H9 (cell line): ENCODE data around the gene ANKRD34B. TPM values are rescaled to one million over a fixed set of nuclear protein-coding genes. Genes with fewer than 3 reads are reported as not detected.

Experiments
- DNase-seq: peaks from one replicate; pipeline ENCODE4 v3.0.0-alpha.2; 2017
- H2AFZ ChIP-seq: one replicate; pipeline ENCODE4 v1.6.1; 2013; ENCODE audit warnings: mild to moderate bottlenecking, low read length, control low read depth, moderate library complexity
- H2AK5ac ChIP-seq: 2 replicates; pipeline ENCODE4 v1.6.1; 2013; ENCODE audit warnings: low read length, control low read depth, mixed read lengths; ENCODE audit not compliant: insufficient read length
- H2BK120ac ChIP-seq: one replicate; pipeline ENCODE4 v1.6.1; 2013; ENCODE audit warnings: low read depth, mild to moderate bottlenecking, low read length, control low read depth, inconsistent platforms; ENCODE audit not compliant: poor library complexity, severe bottlenecking
- H2BK12ac ChIP-seq: 2 replicates; pipeline ENCODE4 v1.6.1; 2013; ENCODE audit warnings: low read length, control low read depth, mixed read lengths, low read depth; ENCODE audit not compliant: insufficient read length
- H2BK15ac ChIP-seq: 2 replicates; pipeline ENCODE4 v1.6.1; 2013; ENCODE audit warnings: low read depth, low read length, control low read depth
- H2BK20ac ChIP-seq: one replicate; pipeline ENCODE4 v1.6.1; 2013; ENCODE audit warnings: low read depth, mild to moderate bottlenecking, low read length, control low read depth, inconsistent platforms; ENCODE audit not compliant: poor library complexity, severe bottlenecking
- H2BK5ac ChIP-seq: 2 replicates; pipeline ENCODE4 v1.6.1; 2013; ENCODE audit warnings: low read length, control low read depth, mixed read lengths; ENCODE audit not compliant: insufficient read length
- H3K14ac ChIP-seq: 2 replicates; pipeline ENCODE4 v1.6.1; 2013; ENCODE audit warnings: low read length, control low read depth; ENCODE audit not compliant: insufficient read depth
- H3K18ac ChIP-seq: 2 replicates; pipeline ENCODE4 v1.6.1; 2013; ENCODE audit warnings: low read depth, mild to moderate bottlenecking, mixed read lengths, low read length, control low read depth; ENCODE audit not compliant: insufficient read length
- H3K23ac ChIP-seq: 2 replicates; pipeline ENCODE4 v1.6.1; 2013; ENCODE audit warnings: low read length, control low read depth, mixed read lengths, low read depth; ENCODE audit not compliant: insufficient read length
- H3K23me2 ChIP-seq: 2 replicates; pipeline ENCODE4 v1.6.1; 2013; ENCODE audit warnings: low read depth, mild to moderate bottlenecking, mixed read lengths, low read length, control low read depth; ENCODE audit not compliant: insufficient read length, poor library complexity, severe bottlenecking
- H3K27ac ChIP-seq: 2 replicates; pipeline ENCODE4 v1.5.1; 2013; ENCODE audit warnings: low read length, control low read depth, mixed read lengths, low read depth; ENCODE audit not compliant: insufficient read length
- H3K27me3 ChIP-seq: 2 replicates; pipeline ENCODE4 v1.6.1; 2013; ENCODE audit warnings: low read length, control low read depth, inconsistent platforms; ENCODE audit not compliant: insufficient read depth
- H3K4ac ChIP-seq: 2 replicates; pipeline ENCODE4 v1.6.1; 2013; ENCODE audit warnings: low read depth, mild to moderate bottlenecking, control low read depth, inconsistent platforms, low read length, moderate library complexity
- H3K4me1 ChIP-seq: 2 replicates; pipeline ENCODE4 v1.6.1; 2013; ENCODE audit warnings: low read length, control low read depth, inconsistent platforms; ENCODE audit not compliant: insufficient read depth
- H3K4me2 ChIP-seq: 2 replicates; pipeline ENCODE4 v1.6.1; 2013; ENCODE audit warnings: low read length, control low read depth, mixed read lengths; ENCODE audit not compliant: insufficient read length, insufficient read depth
- H3K56ac ChIP-seq: 2 replicates; pipeline ENCODE4 v1.6.1; 2013; ENCODE audit warnings: low read depth, mild to moderate bottlenecking, mixed read lengths, low read length, control low read depth; ENCODE audit not compliant: insufficient read length
- H3K79me1 ChIP-seq: 2 replicates; pipeline ENCODE4 v1.6.1; 2013; ENCODE audit warnings: low read depth, mild to moderate bottlenecking, moderate library complexity, low read length, control low read depth, inconsistent platforms; ENCODE audit not compliant: insufficient read depth, poor library complexity, severe bottlenecking
- H3K79me2 ChIP-seq: 2 replicates; pipeline ENCODE4 v1.6.1; 2013; ENCODE audit warnings: low read length, control low read depth, inconsistent platforms; ENCODE audit not compliant: insufficient read depth
- H3K9ac ChIP-seq: 2 replicates; pipeline ENCODE4 v1.6.1; 2013; ENCODE audit warnings: low read length, control low read depth, mixed read lengths; ENCODE audit not compliant: insufficient read length; ENCODE audit errors: extremely low read depth
- H3K9me3 ChIP-seq: one replicate; pipeline ENCODE4 v1.6.1; 2013; ENCODE audit warnings: low read depth, low read length, inconsistent platforms; ENCODE audit not compliant: control insufficient read depth
- H3T11ph ChIP-seq: one replicate; pipeline ENCODE4 v1.6.1; 2013; ENCODE audit warnings: mild to moderate bottlenecking, low read length, control low read depth, inconsistent platforms
- H4K20me1 ChIP-seq: one replicate; pipeline ENCODE4 v1.6.1; 2013; ENCODE audit not compliant: control insufficient read depth, insufficient read length, insufficient read depth
- H4K5ac ChIP-seq: 2 replicates; pipeline ENCODE4 v1.6.1; 2013; ENCODE audit warnings: low read depth, mild to moderate bottlenecking, mixed read lengths, low read length, control low read depth; ENCODE audit not compliant: insufficient read length
- H4K8ac ChIP-seq: replicated peaks from 2 replicates; pipeline ENCODE4 v1.6.1; 2013; ENCODE audit warnings: low read length, control low read depth, mixed read lengths, low read depth; ENCODE audit not compliant: insufficient read length
- H4K91ac ChIP-seq: 2 replicates; pipeline ENCODE4 v1.6.1; 2013; ENCODE audit warnings: low read depth, mild to moderate bottlenecking, moderate library complexity, mixed read lengths, low read length, control low read depth; ENCODE audit not compliant: insufficient read length
- H3K27ac Mint-ChIP-seq, 3 experiments: 2 replicates in 2 of 3; 3 replicates in 1 of 3; pipeline ENCODE4 v1.8.0; 2020 to 2021; ENCODE audit warnings: mixed read lengths in 3 of 3, mild to moderate bottlenecking in 1 of 3, moderate library complexity in 1 of 3
- H3K27me3 Mint-ChIP-seq: 2 replicates; pipeline ENCODE4 v1.8.0; 2021; ENCODE audit warnings: low read depth, mild to moderate bottlenecking, moderate library complexity, mixed read lengths
- H3K36me3 Mint-ChIP-seq, 3 experiments: 2 replicates in 2 of 3; 3 replicates in 1 of 3; pipeline ENCODE4 v1.8.0; 2020 to 2021; ENCODE audit warnings: low read depth in 3 of 3, mixed read lengths in 3 of 3; ENCODE audit not compliant: insufficient read depth in 1 of 3
- H3K4me1 Mint-ChIP-seq, 2 experiments: 2 replicates each; pipeline ENCODE4 v1.8.0; 2020; ENCODE audit warnings: mixed read lengths in 2 of 2
- H3K4me3 Mint-ChIP-seq, 2 experiments: 2 replicates in 1 of 2; 3 replicates in 1 of 2; pipeline ENCODE4 v1.8.0; 2020 to 2021; ENCODE audit warnings: mild to moderate bottlenecking in 2 of 2, mixed read lengths in 2 of 2, moderate library complexity in 1 of 2
- H3K9me3 Mint-ChIP-seq, 2 experiments: 2 replicates in 1 of 2; 3 replicates in 1 of 2; pipeline ENCODE4 v1.8.0; 2020; ENCODE audit warnings: mild to moderate bottlenecking in 2 of 2, mixed read lengths in 2 of 2, moderate library complexity in 1 of 2
- CTCF ChIP-seq: fragments of 200-600 bp; sonication (generic); conservative IDR thresholded peaks from 3 replicates; pipeline ENCODE4 v1.8.0; 2021; ENCODE audit warnings: antibody characterized with exemption, mild to moderate bottlenecking
- WGBS: extraction: QIAGEN DNeasy Blood & Tissue Kit; methylation state at CpG from one replicate; pipeline ENCODE4 v1.1.7; 2013; ENCODE audit warnings: missing lambda C conversion rate, low lambda C conversion rate, mixed read lengths; ENCODE audit not compliant: insufficient read length; ENCODE audit errors: extremely low coverage; 5-methylcytosine and 5-hydroxymethylcytosine counted together
- total RNA-seq: library from RNA; stranded (reverse); gene quantifications from 2 replicates; pipeline ENCODE4 v1.2.1, GENCODE V29; 2021

Gene ANKRD34B
- total RNA-seq, 1 experiment from 2014 or later = 0.72 TPM

GRCh38 chr5:80573062-80573461 is 3.0 kb upstream of the ANKRD34B start:
- H3K56ac ChIP-seq = no peak overlapping the region

More at GRCh38 chr5:80573062-80573461, 3.0 kb upstream of the ANKRD34B start:
- no peak for DNase-seq
- no peaks in the 10 kb centered on the region for H3K79me1 ChIP-seq
- Mint-ChIP-seq H3K36me3 (peaks cover 0 to 1% (median 0%) of the 10 kb centered on the region in 3 experiments; a peak in 1 of 7 replicates), H3K9me3 (peaks cover 0 to 2% of the 10 kb centered on the region in 2 experiments; a peak in 1 of 5 replicates), H3K4me1 (peaks cover 4 to 15% of the 10 kb centered on the region in 2 experiments; a peak in 2 of 4 replicates), H3K27ac (no peak overlapping the region), H3K4me3 (no peak overlapping the region), H3K27me3 (peaks cover 75% of the 10 kb centered on the region)
- H2BK120ac ChIP-seq = no peak overlapping the region
- no peak overlapping the region for H3K27ac ChIP-seq
- no peak overlapping the region for H3K9ac ChIP-seq
- H2BK20ac ChIP-seq = no peak overlapping the region
- H3K23me2 ChIP-seq = peaks cover 11% of the 10 kb centered on the region
- WGBS = no CpG with 5 or more reads among the region's 3 CpGs
- no peak overlapping the region for H3K18ac ChIP-seq
- no peak overlapping the region for H3K4ac ChIP-seq
- no peak overlapping the region for H3K23ac ChIP-seq
- H3K14ac ChIP-seq = no peak overlapping the region
- H3T11ph ChIP-seq = no peak overlapping the region
- H3K27me3 ChIP-seq = peaks cover 9% of the 10 kb centered on the region; the same call in 1 of the 2 replicates
- H3K9me3 ChIP-seq = no peaks in the 10 kb centered on the region
- H2BK12ac ChIP-seq = no peak overlapping the region
- H3K4me1 ChIP-seq = no peaks in the 10 kb centered on the region
- H2AFZ ChIP-seq = no peak overlapping the region
- H2AK5ac ChIP-seq = no peak overlapping the region
- no peak overlapping the region for H2BK5ac ChIP-seq
- H4K5ac ChIP-seq = no peak overlapping the region
- H4K8ac ChIP-seq = no peak overlapping the region
- no peaks in the 10 kb centered on the region for H4K20me1 ChIP-seq
- H2BK15ac ChIP-seq = no peak overlapping the region
- H3K4me2 ChIP-seq = no peak overlapping the region
- TF ChIP-seq CTCF = no peak
- no peak overlapping the region for H4K91ac ChIP-seq
- H3K79me2 ChIP-seq = no peaks in the 10 kb centered on the region
